NCI-H526 (cell line): ENCODE measurements around the gene IL19.
"Not testable (repeated sequence)": the region's sequence is repeated elsewhere in the genome, so short reads cannot be mapped to it uniquely, and the experiment has no call there.

Experiments
- DNase-seq, 2 experiments: peaks; one replicate each; lab custom pipeline; 2025; lab: John Stamatoyannopoulos, UW

Gene IL19

GRCh38 chr1:206833801-206834200 lies 63.2 kb downstream of the IL19 start:
- peak in 1 of 2 experiments; percentile 10 for DNase-seq

GRCh38 chr1:206834217-206834616 lies 63.6 kb downstream of the IL19 start:
- no peak for DNase-seq

DNA sequence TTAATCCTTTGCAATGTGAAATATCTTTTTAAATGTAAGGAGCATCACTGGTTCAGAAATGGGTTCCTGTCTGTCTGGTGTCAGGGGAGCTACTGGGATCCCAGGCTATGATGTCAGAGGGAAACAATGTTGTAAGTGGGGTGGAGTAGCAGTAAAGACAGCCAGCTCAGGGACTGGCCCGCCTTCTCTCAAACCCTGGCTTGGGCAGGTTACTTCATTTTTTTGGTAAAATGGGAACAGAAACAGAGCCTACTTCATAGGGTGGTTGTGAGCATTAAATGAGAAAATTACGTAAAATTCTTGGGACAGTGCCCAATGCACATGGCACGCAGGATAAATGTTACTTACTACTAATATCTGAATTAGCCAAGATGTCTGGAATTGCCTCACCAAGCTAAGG lies 64.1 kb downstream of the IL19 start:
- DNase-seq: no peak

DNA sequence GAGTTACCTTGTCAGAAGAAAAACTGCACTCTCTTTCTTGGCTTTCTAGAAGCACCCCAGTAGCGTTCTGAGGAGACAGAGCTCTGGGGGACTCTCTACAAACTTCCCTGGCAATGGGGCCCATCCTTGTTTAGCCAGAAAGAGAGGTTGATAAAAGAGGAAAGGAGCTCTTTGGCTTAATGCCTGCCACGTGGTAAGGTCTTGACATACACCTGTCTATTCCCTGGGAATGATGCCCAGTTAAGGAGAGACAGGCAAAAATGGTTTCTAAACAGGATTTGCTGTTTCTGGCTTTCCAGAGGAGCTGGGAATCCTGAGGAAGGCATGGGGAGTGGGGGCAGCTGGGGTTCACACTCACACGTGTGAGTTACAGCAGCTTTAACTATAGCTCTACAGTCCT lies 64.6 kb downstream of the IL19 start:
- DNase-seq: no peak

- DNase-seq: no peak
Measured at GRCh38 chr1:206836111-206836510, 65.5 kb downstream of the IL19 start.

DNA sequence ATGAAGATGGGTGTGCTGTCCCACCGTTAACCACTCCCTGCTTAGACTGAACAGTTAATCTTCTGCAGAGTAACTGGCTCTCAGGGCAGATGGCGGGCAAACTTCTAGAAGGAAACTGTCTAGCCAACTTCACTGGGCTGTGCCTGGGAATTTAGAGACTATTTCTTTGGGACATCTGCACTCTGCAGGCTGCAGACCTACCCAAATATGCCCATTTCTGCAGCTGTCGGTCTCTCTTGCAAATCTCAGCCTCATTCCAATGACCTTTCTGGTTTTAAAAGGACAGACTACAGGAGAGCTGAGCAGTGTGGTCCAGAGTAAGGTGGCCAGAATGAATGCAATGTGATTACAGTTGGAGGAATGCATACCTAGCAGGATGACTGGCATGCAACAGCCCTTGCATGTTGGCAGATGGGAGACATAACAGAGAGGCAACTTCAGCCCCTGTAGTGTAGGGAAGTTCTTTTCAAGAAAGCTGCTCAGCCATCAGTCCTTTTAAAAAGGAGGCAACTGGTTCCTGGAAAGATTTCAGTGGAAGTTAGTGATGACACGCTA lies 68.5 kb downstream of the IL19 start:
- no peak for DNase-seq

DNA sequence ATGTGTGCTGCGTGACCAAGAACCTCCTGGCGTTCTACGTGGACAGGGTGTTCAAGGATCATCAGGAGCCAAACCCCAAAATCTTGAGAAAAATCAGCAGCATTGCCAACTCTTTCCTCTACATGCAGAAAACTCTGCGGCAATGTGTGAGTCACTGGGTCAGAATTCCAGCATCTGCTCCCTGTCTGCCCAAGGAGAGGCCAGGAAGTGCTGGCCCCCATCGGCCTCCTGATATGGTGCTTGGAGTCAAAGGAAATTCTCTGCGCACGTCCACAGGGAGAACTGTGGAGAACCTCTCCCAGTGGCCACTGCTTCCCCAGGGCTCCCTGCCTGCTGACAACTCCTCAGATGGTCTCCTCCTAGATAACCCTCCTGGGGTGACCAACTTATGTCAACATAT lies 69.3 kb downstream of the IL19 start:
- DNase-seq: no peak

- no peak for DNase-seq
Measured at GRCh38 chr1:206841609-206842323, 71.2 kb downstream of the IL19 start.

DNA sequence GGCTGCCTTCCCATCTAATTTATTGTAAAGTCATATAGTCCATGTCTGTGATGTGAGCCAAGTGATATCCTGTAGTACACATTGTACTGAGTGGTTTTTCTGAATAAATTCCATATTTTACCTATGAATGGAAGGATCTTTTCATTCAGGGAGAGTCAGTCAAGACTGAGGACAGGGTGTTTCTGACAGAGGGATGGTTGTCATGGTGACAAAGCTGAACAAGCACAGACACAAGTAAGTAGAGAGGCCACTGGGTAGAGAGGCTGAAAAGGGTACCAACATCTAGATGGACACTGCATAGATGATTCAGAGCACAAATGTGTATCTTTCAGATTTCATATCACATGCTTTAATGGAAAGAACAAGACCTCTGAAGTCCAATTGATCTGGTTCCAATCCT lies 72.3 kb downstream of the IL19 start:
- DNase-seq: no peak

- no peak for DNase-seq
Measured at GRCh38 chr1:206843626-206844025, 73.1 kb downstream of the IL19 start.

GRCh38 chr1:206846487-206846886 lies 75.9 kb downstream of the IL19 start:
- no peak for DNase-seq

DNA sequence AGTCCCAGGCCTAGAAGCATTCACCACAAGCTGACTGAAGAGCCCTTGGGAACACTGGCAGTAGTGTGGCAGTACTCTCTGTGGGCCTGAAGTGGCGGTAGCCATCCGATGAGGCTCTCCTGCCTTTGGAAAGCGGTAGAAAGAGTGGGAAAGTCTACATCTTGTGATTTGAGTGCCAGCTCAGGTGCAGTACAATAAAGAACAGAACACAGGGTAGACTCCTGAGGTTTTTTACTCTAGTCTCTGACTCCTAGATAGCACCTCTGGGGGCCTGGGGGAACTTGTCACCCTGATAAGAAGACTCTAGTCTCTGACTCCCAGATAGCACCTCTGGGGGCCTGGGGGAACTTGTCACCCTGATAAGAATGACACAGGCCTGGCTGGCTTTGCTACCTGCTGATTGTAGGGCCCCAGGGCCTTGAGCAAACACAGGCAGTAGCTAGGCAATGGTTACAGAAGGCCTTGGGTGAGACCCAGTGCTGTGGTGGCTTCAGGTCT lies 76.8 kb downstream of the IL19 start:
- DNase-seq: no peak

DNA sequence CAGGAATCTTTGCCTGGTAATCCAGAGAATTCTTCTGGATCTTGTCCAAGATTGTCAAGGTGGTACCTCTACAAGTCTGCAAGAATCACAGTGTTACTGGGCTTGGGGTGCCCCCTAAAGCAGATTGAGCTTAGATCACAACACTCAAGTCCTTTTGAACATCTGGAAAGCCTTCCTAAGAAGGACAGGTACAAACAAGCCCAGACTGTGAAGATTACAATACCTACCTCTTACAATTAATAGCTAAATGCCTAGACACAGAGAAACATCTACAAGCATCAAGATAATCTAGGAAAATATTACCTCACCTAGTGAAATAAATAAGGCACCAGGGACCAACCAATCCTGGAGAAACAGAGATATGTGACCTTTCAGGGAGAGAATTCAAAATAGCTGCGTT lies 77.4 kb downstream of the IL19 start:
- DNase-seq: no peak

DNA sequence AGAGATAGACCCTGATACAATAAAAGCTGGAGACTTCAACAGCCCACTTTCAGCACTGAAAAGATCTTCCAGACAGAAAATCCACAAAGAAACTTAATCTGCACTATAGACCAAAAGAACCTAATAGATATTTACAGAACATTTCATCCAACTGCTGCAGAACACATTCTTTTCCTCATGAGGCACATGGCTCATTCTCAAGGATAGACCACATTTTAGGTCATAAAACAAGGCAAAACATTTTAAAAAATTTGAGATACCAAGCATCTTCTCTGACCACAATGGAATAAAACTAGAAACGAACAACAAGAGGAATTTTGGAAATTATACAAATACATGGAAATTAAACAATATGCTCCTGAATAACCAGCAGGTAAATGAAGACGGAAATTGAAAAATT lies 79.8 kb downstream of the IL19 start:
- no peak for DNase-seq

DNA sequence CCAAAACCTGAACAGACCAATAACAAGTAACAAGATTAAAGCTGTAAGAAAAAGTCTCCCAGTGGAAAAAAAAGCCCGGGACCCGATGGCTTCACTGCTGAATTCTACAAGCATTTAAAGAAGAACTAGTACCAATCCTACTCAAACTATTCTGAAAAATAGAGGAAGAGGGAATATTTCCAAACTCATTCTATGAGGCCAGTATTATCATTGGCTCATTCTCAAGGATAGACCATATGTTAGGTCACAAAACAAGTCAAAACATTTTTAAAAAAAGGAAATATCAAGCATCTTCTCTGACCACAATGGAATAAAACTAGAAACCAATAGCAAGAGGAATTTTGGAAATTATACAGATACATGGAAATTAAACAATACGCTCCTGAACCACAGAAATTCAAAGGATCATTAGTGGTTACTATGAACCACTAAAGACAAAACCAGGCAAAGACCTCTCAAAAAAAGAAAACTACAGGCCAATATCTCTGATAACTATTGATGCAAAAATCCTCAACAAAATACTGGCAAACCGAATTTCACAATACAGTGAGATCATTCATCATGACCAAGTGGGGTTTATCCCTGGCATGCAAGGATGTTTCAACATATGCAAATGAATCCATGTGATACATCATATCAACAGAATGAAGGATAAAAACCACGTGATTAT lies 80.9 kb downstream of the IL19 start:
- DNase-seq: no peak

DNA sequence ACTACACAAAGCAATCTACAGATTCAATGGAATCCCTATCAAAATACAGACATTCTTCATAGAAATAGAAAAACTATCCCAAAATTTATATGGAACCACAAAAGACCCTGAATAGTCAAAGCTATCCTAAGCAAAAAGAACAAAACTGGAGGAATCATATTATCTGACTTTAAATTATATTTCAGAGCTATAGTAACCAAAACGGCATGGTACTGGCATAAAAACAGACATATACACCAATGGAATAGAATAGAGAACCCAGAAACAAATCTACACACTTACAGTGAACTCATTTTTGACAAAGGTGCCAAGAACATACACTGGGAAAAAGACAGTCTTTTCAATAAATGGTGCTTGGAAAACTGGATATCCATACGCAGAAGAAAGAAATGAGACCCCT lies 82.1 kb downstream of the IL19 start:
- DNase-seq: not testable (repeated sequence)

GRCh38 chr1:206853696-206854095 lies 83.1 kb downstream of the IL19 start:
- DNase-seq: not testable (repeated sequence)

- no peak for DNase-seq
Measured at GRCh38 chr1:206854401-206855129, 84.0 kb downstream of the IL19 start.

GRCh38 chr1:206855859-206856258 lies 85.3 kb downstream of the IL19 start:
- DNase-seq: no peak

DNA sequence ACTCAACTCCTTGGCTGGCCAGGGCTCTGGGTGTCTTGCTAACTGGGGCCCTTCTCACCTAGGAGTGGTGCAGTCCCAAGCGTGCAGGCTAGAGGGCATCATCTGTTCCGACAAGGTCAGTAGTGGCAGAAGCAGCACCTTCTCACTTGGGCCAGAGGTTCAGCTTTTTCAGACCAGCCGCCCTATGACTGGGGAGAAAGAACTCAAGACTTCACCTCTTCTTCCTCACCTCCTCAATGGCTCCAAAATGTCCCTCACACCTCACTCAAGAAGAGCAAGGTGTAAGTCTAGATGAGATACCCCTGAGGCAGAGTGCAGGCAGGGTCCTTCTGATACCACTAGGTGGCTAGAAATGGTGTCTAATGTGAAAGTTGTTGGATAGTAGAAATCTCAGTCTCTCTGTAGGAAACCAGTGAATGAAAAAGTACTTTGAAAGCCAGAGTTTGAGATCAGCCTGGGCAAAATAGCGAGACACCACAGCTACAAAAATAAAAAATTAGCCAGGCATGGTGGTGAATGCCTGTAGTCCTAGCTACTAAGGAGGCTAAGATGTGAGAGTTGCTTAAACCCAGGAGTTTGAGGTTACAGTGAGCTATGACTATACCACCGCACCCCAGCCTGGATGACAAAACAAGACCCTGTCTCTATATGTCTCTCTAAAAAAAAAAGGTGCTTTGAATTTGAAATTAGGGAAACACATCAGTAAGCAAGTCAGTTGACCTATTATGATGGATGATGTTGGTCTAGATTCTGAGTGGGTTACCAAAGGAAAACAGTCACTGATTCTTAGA lies 86.3 kb downstream of the IL19 start:
- DNase-seq: peak in 1 of 2 experiments; percentile 5

DNA sequence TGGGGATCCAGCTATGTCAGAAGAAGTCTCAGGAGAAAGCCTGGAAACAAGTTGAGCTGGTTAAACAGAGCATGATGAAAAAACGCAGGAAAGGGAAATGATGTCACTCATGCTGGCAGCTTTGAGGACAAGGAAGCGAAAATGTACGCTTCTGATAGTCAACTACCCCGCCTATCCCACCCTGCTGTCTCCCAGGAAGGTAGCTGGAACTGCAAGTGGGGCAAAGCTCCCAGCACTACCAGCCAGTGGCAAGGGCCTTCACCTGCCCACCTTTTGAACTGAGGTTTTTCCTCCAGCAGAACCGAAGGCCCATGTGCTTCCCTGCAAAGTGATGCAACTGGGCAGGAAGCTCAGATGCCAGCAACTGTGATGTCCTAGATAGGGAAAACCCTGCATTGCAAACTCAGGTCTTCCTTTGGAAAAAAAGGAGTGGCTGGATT lies 88.5 kb downstream of the IL19 start:
- no peak for DNase-seq

DNA sequence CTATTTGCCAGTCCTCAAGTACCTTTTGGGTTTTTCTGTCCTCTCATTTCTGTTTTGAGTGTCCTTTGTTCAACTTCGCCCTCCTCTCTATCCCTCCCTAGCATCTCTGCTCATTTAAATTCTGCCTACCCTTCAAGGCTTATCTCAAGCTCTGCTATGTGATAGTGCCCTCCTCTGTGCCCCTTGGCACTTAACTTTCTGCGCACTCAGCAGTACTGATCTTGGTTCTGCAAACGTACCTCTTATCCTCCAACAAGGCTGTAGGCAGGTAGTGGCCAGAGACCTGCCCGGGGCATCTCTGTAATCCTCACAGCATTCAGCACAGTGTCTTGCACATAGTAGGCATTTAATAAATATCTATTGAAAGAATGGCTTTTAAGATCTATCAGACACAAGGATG lies 89.6 kb downstream of the IL19 start:
- DNase-seq: no peak
